ENCODE data around the gene TSEN2.

GRCh38 chr3:12438318-12438717 is 46.0 kb upstream of the TSEN2 start:
- no peak for TF ChIP-seq CTCF (IDR thresholded peaks at IDR 0.05)
- TF ChIP-seq POLR2AphosphoS5 (IDR thresholded peaks at IDR 0.05; ENCODE audit: low read depth, low read length): no peak
- TF ChIP-seq TCF7L2 (IDR thresholded peaks at IDR 0.05; ENCODE audit: low read depth, low read length): peak; percentile 32; the same call in 1 of the 2 replicates
- TF ChIP-seq, protein P1, sequence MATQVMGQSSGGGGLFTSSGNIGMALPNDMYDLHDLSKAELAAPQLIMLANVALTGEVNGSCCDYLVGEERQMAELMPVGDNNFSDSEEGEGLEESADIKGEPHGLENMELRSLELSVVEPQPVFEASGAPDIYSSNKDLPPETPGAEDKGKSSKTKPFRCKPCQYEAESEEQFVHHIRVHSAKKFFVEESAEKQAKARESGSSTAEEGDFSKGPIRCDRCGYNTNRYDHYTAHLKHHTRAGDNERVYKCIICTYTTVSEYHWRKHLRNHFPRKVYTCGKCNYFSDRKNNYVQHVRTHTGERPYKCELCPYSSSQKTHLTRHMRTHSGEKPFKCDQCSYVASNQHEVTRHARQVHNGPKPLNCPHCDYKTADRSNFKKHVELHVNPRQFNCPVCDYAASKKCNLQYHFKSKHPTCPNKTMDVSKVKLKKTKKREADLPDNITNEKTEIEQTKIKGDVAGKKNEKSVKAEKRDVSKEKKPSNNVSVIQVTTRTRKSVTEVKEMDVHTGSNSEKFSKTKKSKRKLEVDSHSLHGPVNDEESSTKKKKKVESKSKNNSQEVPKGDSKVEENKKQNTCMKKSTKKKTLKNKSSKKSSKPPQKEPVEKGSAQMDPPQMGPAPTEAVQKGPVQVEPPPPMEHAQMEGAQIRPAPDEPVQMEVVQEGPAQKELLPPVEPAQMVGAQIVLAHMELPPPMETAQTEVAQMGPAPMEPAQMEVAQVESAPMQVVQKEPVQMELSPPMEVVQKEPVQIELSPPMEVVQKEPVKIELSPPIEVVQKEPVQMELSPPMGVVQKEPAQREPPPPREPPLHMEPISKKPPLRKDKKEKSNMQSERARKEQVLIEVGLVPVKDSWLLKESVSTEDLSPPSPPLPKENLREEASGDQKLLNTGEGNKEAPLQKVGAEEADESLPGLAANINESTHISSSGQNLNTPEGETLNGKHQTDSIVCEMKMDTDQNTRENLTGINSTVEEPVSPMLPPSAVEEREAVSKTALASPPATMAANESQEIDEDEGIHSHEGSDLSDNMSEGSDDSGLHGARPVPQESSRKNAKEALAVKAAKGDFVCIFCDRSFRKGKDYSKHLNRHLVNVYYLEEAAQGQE (IDR thresholded peaks at IDR 0.05; ENCODE audit: insufficient read depth in 1 of 2, low read depth in 2 of 2, low read length in 1 of 2): no peak
